NCI-H2107 (cell line): Measurements from ENCODE around the gene ZNF177.

Experiments
- DNase-seq: peaks from one replicate; lab custom pipeline; 2025; lab: John Stamatoyannopoulos, UW

Gene ZNF177

GRCh38 chr19:9430444-9430843 is 67.6 kb downstream of the ZNF177 start:
- no peak for DNase-seq

GRCh38 chr19:9431475-9431874 is 68.7 kb downstream of the ZNF177 start:
- no peak for DNase-seq
